ENCODE measurements around the gene SPIN4.

GRCh38 chrX:63349307-63349706, 1.8 kb downstream of the SPIN4 start:
- no peak for TF ChIP-seq CTCF (conservative IDR thresholded peaks at IDR 0.05)
- TF ChIP-seq ZFX (IDR thresholded peaks at IDR 0.05): no peak

All from C4-2B (cell line).